ENCODE results near the gene TCP10L.

- TF ChIP-seq CTCF (IDR thresholded peaks at IDR 0.05; ENCODE audit: control extremely low read depth in 1 of 3, insufficient read depth in 1 of 3, low read depth in 1 of 3, low read length in 3 of 3) (no peak), RXRA (IDR thresholded peaks at IDR 0.05; ENCODE audit: insufficient read depth, low read depth, low read length) (no peak), CHD7 (IDR thresholded peaks at IDR 0.05; ENCODE audit: insufficient replicate concordance, low read length) (no peak), EP300 (IDR thresholded peaks at IDR 0.05; ENCODE audit: borderline replicate concordance in 1 of 2, low read depth in 2 of 2, low read length in 2 of 2) (no peak), CHD2 (IDR thresholded peaks at IDR 0.05; ENCODE audit: low read length) (no peak), POLR2A (IDR thresholded peaks at IDR 0.05; ENCODE audit: control extremely low read depth in 1 of 2, low read depth in 2 of 2, low read length in 2 of 2) (no peak), SUZ12 (IDR thresholded peaks at IDR 0.05; ENCODE audit: low read length) (no peak), TAF7 (optimal IDR thresholded peaks at IDR 0.05; ENCODE audit: borderline replicate concordance, low read depth, low read length) (no peak)
These were observed 12.5 kb downstream of the TCP10L start for GRCh38 chr21:32572574-32573420.

Measured in H1 (cell line).